ENCODE results near the gene DNAH10.

The DNAH10 gene

DNA sequence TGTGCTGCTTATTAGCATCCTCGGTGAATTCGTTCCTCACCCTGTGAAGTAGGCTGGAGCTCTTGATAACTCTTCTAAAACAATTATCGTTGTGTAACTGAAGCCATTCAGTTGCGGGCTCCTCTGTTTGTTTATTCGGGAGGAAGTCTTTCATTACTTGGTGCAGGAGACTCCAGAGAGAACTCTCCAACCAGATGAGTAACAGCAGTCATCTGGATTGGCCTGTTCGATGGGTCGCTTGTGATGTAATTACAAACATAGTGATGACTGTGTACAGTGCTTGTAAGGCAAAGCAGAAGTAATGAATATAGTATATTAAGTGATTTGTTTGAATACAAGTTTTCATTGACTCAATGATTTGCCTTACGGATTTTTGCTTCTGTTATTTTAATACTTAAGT, 39.1 kb upstream of the DNAH10 start (continued):
- TF ChIP-seq, protein P1, sequence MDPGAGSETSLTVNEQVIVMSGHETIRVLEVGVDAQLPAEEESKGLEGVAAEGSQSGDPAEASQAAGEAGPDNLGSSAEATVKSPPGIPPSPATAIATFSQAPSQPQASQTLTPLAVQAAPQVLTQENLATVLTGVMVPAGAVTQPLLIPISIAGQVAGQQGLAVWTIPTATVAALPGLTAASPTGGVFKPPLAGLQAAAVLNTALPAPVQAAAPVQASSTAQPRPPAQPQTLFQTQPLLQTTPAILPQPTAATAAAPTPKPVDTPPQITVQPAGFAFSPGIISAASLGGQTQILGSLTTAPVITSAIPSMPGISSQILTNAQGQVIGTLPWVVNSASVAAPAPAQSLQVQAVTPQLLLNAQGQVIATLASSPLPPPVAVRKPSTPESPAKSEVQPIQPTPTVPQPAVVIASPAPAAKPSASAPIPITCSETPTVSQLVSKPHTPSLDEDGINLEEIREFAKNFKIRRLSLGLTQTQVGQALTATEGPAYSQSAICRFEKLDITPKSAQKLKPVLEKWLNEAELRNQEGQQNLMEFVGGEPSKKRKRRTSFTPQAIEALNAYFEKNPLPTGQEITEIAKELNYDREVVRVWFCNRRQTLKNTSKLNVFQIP (CRISPR knock-in tag; IDR thresholded peaks at IDR 0.05; ENCODE audit: borderline replicate concordance, low read depth), result no peak
- TF ChIP-seq GLIS3 (CRISPR knock-in tag; IDR thresholded peaks at IDR 0.05), result no peak
- TF ChIP-seq, protein P2, sequence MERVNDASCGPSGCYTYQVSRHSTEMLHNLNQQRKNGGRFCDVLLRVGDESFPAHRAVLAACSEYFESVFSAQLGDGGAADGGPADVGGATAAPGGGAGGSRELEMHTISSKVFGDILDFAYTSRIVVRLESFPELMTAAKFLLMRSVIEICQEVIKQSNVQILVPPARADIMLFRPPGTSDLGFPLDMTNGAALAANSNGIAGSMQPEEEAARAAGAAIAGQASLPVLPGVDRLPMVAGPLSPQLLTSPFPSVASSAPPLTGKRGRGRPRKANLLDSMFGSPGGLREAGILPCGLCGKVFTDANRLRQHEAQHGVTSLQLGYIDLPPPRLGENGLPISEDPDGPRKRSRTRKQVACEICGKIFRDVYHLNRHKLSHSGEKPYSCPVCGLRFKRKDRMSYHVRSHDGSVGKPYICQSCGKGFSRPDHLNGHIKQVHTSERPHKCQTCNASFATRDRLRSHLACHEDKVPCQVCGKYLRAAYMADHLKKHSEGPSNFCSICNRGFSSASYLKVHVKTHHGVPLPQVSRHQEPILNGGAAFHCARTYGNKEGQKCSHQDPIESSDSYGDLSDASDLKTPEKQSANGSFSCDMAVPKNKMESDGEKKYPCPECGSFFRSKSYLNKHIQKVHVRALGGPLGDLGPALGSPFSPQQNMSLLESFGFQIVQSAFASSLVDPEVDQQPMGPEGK (CRISPR knock-in tag; IDR thresholded peaks at IDR 0.05; ENCODE audit: borderline replicate concordance), result no peak
- TF ChIP-seq ZNF70 (CRISPR knock-in tag; IDR thresholded peaks at IDR 0.05), result no peak
- TF ChIP-seq ZFP3 (CRISPR knock-in tag; IDR thresholded peaks at IDR 0.05), result no peak
- no peak for TF ChIP-seq ZNF8 (CRISPR knock-in tag; IDR thresholded peaks at IDR 0.05)
- TF ChIP-seq CSDC2 (CRISPR knock-in tag; IDR thresholded peaks at IDR 0.05), result no peak

DNA sequence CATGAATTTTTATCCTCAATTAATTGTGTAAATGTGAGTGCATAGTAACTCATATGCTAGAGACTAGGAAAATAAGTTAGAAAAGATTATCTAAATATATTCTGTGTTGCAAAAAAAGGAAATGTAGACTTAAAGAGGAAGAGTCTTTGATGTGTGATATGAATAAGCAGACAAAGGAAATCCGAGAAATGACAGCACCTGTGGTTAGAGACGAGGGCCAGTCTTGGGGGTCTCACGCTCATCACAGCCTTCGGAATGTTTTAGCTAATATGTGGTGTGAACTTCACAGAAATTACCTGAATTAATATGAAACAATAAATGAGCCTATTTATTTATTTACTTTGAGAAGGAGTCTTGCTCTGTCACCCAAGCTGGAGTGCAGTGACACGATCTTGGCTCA, 38.3 kb upstream of the DNAH10 start:
- no peak for ATAC-seq

DNA sequence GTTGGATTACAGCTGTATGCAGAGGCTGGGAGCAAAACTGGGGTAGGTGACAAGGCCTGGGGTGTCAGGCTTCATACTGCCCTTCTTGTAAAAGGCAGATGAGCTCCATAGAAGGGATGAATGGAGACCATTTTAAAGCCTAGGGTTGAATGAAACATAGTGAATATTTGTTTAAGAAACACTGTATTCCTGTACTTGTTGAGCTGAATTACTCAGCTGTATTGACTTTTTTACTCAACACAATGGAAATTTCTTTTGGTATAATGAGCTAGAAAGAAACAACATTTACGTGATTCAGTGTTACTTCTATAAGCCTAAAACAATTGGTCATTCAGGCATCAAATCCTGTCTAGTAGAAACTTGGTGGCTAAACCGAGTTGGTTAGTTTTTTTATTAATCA, 35.9 kb upstream of the DNAH10 start:
- TF ChIP-seq ISL1 (CRISPR knock-in tag; IDR thresholded peaks at IDR 0.05) (no peak), ZNF565 (CRISPR knock-in tag; conservative IDR thresholded peaks at IDR 0.05; ENCODE audit: low read depth) (no peak), GLIS3 (CRISPR knock-in tag; IDR thresholded peaks at IDR 0.05) (no peak), BACH2 (CRISPR knock-in tag; IDR thresholded peaks at IDR 0.05; ENCODE audit: borderline replicate concordance) (no peak), TCF4 (CRISPR knock-in tag; IDR thresholded peaks at IDR 0.05; ENCODE audit: borderline replicate concordance) (no peak), ZFP30 (CRISPR knock-in tag; IDR thresholded peaks at IDR 0.05) (no peak), PPARA (CRISPR knock-in tag; IDR thresholded peaks at IDR 0.05; ENCODE audit: borderline replicate concordance) (no peak), ZC3H10 (CRISPR knock-in tag; IDR thresholded peaks at IDR 0.05) (no peak), CSDC2 (CRISPR knock-in tag; IDR thresholded peaks at IDR 0.05) (no peak), ZNF8 (CRISPR knock-in tag; IDR thresholded peaks at IDR 0.05) (no peak), OSR1 (CRISPR knock-in tag; IDR thresholded peaks at IDR 0.05) (no peak)
- TF ChIP-seq, protein P2 (CRISPR knock-in tag; IDR thresholded peaks at IDR 0.05; ENCODE audit: borderline replicate concordance), result no peak
- TF ChIP-seq, protein P3, sequence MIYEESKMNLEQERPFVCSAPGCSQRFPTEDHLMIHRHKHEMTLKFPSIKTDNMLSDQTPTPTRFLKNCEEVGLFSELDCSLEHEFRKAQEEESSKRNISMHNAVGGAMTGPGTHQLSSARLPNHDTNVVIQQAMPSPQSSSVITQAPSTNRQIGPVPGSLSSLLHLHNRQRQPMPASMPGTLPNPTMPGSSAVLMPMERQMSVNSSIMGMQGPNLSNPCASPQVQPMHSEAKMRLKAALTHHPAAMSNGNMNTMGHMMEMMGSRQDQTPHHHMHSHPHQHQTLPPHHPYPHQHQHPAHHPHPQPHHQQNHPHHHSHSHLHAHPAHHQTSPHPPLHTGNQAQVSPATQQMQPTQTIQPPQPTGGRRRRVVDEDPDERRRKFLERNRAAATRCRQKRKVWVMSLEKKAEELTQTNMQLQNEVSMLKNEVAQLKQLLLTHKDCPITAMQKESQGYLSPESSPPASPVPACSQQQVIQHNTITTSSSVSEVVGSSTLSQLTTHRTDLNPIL (CRISPR knock-in tag; IDR thresholded peaks at IDR 0.05; ENCODE audit: low read depth), result no peak
- TF ChIP-seq, protein P1 (CRISPR knock-in tag; IDR thresholded peaks at IDR 0.05; ENCODE audit: borderline replicate concordance, low read depth), result no peak
- ATAC-seq, result no peak

More for the DNA sequence above, 38.3 kb upstream of the DNAH10 start:
- TF ChIP-seq ESRRG (CRISPR knock-in tag; IDR thresholded peaks at IDR 0.05) (no peak), ZFP30 (CRISPR knock-in tag; IDR thresholded peaks at IDR 0.05) (no peak), SNAI2 (CRISPR knock-in tag; IDR thresholded peaks at IDR 0.05) (no peak), ZNF8 (CRISPR knock-in tag; IDR thresholded peaks at IDR 0.05) (no peak), ARNTL (CRISPR knock-in tag; IDR thresholded peaks at IDR 0.05; ENCODE audit: borderline replicate concordance, low read depth) (no peak), CSDC2 (CRISPR knock-in tag; IDR thresholded peaks at IDR 0.05) (no peak), ZFP3 (CRISPR knock-in tag; IDR thresholded peaks at IDR 0.05) (no peak)
- TF ChIP-seq, protein P4, sequence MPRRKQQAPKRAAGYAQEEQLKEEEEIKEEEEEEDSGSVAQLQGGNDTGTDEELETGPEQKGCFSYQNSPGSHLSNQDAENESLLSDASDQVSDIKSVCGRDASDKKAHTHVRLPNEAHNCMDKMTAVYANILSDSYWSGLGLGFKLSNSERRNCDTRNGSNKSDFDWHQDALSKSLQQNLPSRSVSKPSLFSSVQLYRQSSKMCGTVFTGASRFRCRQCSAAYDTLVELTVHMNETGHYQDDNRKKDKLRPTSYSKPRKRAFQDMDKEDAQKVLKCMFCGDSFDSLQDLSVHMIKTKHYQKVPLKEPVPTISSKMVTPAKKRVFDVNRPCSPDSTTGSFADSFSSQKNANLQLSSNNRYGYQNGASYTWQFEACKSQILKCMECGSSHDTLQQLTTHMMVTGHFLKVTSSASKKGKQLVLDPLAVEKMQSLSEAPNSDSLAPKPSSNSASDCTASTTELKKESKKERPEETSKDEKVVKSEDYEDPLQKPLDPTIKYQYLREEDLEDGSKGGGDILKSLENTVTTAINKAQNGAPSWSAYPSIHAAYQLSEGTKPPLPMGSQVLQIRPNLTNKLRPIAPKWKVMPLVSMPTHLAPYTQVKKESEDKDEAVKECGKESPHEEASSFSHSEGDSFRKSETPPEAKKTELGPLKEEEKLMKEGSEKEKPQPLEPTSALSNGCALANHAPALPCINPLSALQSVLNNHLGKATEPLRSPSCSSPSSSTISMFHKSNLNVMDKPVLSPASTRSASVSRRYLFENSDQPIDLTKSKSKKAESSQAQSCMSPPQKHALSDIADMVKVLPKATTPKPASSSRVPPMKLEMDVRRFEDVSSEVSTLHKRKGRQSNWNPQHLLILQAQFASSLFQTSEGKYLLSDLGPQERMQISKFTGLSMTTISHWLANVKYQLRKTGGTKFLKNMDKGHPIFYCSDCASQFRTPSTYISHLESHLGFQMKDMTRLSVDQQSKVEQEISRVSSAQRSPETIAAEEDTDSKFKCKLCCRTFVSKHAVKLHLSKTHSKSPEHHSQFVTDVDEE (CRISPR knock-in tag; IDR thresholded peaks at IDR 0.05), result no peak
